ENCODE data around the gene ATP8B3.

DNA sequence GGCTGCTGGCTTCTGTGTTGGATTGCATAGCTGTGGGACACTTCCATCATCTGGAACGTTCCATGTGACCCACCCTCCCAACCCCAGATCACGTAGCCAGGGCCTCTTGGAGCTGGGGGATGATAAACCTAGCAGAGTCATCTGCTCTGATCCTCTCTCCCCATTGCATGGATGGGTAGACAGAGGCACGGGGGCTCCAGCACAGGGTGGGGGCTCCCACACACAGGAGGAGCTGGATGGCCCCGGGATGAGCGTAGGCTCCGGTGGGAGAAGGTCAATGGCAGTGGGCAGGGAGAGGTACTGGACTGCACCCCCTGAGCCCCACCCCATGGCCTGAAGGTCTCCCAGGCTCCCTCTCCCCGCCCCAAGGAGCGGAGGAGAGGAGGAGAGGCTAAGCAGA is 25.4 kb downstream of the ATP8B3 start:
- TF ChIP-seq, protein P1, sequence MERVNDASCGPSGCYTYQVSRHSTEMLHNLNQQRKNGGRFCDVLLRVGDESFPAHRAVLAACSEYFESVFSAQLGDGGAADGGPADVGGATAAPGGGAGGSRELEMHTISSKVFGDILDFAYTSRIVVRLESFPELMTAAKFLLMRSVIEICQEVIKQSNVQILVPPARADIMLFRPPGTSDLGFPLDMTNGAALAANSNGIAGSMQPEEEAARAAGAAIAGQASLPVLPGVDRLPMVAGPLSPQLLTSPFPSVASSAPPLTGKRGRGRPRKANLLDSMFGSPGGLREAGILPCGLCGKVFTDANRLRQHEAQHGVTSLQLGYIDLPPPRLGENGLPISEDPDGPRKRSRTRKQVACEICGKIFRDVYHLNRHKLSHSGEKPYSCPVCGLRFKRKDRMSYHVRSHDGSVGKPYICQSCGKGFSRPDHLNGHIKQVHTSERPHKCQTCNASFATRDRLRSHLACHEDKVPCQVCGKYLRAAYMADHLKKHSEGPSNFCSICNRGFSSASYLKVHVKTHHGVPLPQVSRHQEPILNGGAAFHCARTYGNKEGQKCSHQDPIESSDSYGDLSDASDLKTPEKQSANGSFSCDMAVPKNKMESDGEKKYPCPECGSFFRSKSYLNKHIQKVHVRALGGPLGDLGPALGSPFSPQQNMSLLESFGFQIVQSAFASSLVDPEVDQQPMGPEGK (CRISPR knock-in tag; IDR thresholded peaks at IDR 0.05) = no peak
- no peak for TF ChIP-seq EZH2 (conservative IDR thresholded peaks at IDR 0.05; ENCODE audit: low read depth, low read length)
- TF ChIP-seq, protein P2, sequence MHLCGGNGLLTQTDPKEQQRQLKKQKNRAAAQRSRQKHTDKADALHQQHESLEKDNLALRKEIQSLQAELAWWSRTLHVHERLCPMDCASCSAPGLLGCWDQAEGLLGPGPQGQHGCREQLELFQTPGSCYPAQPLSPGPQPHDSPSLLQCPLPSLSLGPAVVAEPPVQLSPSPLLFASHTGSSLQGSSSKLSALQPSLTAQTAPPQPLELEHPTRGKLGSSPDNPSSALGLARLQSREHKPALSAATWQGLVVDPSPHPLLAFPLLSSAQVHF (CRISPR knock-in tag; IDR thresholded peaks at IDR 0.05) = no peak
- TF ChIP-seq, protein P3, sequence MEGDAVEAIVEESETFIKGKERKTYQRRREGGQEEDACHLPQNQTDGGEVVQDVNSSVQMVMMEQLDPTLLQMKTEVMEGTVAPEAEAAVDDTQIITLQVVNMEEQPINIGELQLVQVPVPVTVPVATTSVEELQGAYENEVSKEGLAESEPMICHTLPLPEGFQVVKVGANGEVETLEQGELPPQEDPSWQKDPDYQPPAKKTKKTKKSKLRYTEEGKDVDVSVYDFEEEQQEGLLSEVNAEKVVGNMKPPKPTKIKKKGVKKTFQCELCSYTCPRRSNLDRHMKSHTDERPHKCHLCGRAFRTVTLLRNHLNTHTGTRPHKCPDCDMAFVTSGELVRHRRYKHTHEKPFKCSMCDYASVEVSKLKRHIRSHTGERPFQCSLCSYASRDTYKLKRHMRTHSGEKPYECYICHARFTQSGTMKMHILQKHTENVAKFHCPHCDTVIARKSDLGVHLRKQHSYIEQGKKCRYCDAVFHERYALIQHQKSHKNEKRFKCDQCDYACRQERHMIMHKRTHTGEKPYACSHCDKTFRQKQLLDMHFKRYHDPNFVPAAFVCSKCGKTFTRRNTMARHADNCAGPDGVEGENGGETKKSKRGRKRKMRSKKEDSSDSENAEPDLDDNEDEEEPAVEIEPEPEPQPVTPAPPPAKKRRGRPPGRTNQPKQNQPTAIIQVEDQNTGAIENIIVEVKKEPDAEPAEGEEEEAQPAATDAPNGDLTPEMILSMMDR (CRISPR knock-in tag; IDR thresholded peaks at IDR 0.05) = no peak
- no peak for TF ChIP-seq U2AF1 (optimal IDR thresholded peaks at IDR 0.05; ENCODE audit: low read depth, low read length)
- TF ChIP-seq, protein P4, sequence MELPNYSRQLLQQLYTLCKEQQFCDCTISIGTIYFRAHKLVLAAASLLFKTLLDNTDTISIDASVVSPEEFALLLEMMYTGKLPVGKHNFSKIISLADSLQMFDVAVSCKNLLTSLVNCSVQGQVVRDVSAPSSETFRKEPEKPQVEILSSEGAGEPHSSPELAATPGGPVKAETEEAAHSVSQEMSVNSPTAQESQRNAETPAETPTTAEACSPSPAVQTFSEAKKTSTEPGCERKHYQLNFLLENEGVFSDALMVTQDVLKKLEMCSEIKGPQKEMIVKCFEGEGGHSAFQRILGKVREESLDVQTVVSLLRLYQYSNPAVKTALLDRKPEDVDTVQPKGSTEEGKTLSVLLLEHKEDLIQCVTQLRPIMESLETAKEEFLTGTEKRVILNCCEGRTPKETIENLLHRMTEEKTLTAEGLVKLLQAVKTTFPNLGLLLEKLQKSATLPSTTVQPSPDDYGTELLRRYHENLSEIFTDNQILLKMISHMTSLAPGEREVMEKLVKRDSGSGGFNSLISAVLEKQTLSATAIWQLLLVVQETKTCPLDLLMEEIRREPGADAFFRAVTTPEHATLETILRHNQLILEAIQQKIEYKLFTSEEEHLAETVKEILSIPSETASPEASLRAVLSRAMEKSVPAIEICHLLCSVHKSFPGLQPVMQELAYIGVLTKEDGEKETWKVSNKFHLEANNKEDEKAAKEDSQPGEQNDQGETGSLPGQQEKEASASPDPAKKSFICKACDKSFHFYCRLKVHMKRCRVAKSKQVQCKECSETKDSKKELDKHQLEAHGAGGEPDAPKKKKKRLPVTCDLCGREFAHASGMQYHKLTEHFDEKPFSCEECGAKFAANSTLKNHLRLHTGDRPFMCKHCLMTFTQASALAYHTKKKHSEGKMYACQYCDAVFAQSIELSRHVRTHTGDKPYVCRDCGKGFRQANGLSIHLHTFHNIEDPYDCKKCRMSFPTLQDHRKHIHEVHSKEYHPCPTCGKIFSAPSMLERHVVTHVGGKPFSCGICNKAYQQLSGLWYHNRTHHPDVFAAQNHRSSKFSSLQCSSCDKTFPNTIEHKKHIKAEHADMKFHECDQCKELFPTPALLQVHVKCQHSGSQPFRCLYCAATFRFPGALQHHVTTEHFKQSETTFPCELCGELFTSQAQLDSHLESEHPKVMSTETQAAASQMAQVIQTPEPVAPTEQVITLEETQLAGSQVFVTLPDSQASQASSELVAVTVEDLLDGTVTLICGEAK (IDR thresholded peaks at IDR 0.05) = no peak
- TF ChIP-seq, protein P4 (CRISPR knock-in tag; IDR thresholded peaks at IDR 0.05) = no peak
- no peak for TF ChIP-seq RFX5 (IDR thresholded peaks at IDR 0.05; ENCODE audit: low read depth, low read length)
- TF ChIP-seq, protein P5, sequence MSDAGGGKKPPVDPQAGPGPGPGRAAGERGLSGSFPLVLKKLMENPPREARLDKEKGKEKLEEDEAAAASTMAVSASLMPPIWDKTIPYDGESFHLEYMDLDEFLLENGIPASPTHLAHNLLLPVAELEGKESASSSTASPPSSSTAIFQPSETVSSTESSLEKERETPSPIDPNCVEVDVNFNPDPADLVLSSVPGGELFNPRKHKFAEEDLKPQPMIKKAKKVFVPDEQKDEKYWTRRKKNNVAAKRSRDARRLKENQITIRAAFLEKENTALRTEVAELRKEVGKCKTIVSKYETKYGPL (CRISPR knock-in tag; IDR thresholded peaks at IDR 0.05) = no peak
- no peak for TF ChIP-seq MED1 (CRISPR knock-in tag; IDR thresholded peaks at IDR 0.05)
- TF ChIP-seq ZNF556 (CRISPR knock-in tag; IDR thresholded peaks at IDR 0.05; ENCODE audit: borderline replicate concordance) = no peak
- no peak for TF ChIP-seq HNF4G (IDR thresholded peaks at IDR 0.05; ENCODE audit: borderline replicate concordance, low read depth, low read length)
- no peak for TF ChIP-seq HNF4G (CRISPR knock-in tag; IDR thresholded peaks at IDR 0.05; ENCODE audit: borderline replicate concordance, low read depth)
- TF ChIP-seq CREM (IDR thresholded peaks at IDR 0.05) = no peak
- no peak for TF ChIP-seq CREM (CRISPR knock-in tag; IDR thresholded peaks at IDR 0.05)
- TF ChIP-seq, protein P6, sequence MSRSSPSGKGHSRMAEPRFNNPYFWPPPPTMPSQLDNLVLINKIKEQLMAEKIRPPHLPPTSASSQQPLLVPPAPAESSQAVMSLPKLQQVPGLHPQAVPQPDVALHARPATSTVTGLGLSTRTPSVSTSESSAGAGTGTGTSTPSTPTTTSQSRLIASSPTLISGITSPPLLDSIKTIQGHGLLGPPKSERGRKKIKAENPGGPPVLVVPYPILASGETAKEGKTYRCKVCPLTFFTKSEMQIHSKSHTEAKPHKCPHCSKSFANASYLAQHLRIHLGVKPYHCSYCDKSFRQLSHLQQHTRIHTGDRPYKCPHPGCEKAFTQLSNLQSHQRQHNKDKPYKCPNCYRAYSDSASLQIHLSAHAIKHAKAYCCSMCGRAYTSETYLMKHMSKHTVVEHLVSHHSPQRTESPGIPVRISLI (CRISPR knock-in tag; IDR thresholded peaks at IDR 0.05; ENCODE audit: borderline replicate concordance) = no peak
